ENCODE data around the gene PPP1CA. TPM values are rescaled to one million over a fixed set of nuclear protein-coding genes. Genes with fewer than 3 reads are reported as not detected.

Gene PPP1CA
- total RNA-seq: 144 TPM
- long read RNA-seq, transcript PPP1CA-203 (7 exons, 1,476 nt): major isoform, 319 of 371 reads
- long read RNA-seq, transcript PPP1CA-202 (6 exons, 1,054 nt): minor isoform, 12 of 371 reads
- long read RNA-seq, transcript PPP1CA-204 (6 exons, 1,677 nt): minor isoform, 10 of 371 reads
- long read RNA-seq, partial matches to known transcripts: 6 of 371 reads
- long read RNA-seq, other reads (novel, unspliced or antisense): 20 of 371 reads

- DNase-seq (peak; percentile 93), ATAC-seq (peak; percentile 93 to 94)
- Histone ChIP-seq H3K4me1 (peaks cover 50% of the 10 kb centered on the region), H3K36me3 (peaks cover 40% of the 10 kb centered on the region), H3K4me3 (peak within 1 kb of the TSS; percentile 98), H3K27me3 (ENCODE audit: low read depth) (no peaks in the 10 kb centered on the region), H3K9me3 (no peaks in the 10 kb centered on the region), H3K27ac (peak within 1 kb of the TSS; percentile 94)
- intact Hi-C loops (cut with DNase I): no loop called here
- peak; percentile 35 for TF ChIP-seq CTCF (IDR thresholded peaks at IDR 0.05)
Measured at GRCh38 chr11:67401495-67402191, at the start of gene PPP1CA. TSS of gene PPP1CA (minus strand) at chr11:67401858. CDS start at chr11:67401782, 76 bp downstream.

DNA sequence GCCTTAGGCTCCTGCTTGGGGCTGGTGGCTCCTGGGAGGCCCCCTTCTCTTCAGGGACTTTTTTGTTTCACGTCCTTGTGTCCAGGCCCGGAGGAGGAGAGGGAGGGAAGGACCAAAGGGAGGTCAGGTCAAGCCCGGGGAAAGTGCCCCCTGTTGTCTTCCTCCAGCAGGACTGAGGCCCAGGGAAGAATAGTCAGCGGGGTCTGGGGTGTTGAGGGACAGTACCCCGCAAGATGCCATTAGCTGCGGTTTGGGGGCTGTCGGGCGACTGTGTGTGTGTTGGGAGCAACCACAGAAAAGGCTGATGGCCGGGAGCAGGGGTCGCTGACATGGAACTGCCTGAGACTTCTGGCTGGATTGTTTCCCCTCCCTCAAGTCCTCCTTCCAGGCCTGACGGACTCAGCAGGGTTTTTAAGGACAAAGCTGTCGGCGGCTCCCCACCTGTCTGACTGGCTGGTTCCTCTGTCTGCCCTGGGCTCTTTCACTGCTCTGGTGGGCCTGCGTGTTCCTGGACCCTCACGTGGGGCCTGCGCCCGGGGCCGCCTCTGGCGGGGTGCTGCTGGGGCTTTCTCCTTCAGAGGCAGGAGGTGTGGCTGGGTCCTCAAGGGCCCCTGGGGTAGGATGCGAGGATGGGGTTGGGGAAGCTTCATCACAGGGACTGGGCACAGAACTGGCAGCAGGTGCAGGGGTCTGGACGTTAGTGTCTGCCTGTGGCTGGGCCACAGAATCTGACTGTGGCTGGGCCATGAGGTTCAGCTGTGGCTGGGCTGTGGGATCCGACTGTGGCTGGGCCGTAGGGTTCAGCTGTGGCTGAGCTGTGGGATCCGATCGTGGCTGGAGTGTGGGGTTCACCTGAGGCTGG is 49.4 kb upstream of the PPP1CA start:
- ATAC-seq: no peak
- no peak for DNase-seq

GRCh38 chr11:67449116-67449844 is 47.6 kb upstream of the PPP1CA start:
- TF ChIP-seq CTCF (IDR thresholded peaks at IDR 0.05): no peak
- no peak overlapping the region for H3K4me3 ChIP-seq
- H3K27me3 ChIP-seq (ENCODE audit: low read depth): no peaks in the 10 kb centered on the region
- H3K36me3 ChIP-seq: no peaks in the 10 kb centered on the region
- no peak for DNase-seq
- ATAC-seq: peak; percentile 14 to 15
- no peaks in the 10 kb centered on the region for H3K9me3 ChIP-seq
- intact Hi-C loops (cut with DNase I): no loop called here
- no peak overlapping the region for H3K27ac ChIP-seq
- peaks cover 21% of the 10 kb centered on the region for H3K4me1 ChIP-seq

More for the DNA sequence above, 49.4 kb upstream of the PPP1CA start:
- Histone ChIP-seq H3K36me3 (no peaks in the 10 kb centered on the region), H3K4me3 (no peak overlapping the region), H3K4me1 (peaks cover 12% of the 10 kb centered on the region), H3K9me3 (no peaks in the 10 kb centered on the region), H3K27me3 (ENCODE audit: low read depth) (no peaks in the 10 kb centered on the region), H3K27ac (no peak overlapping the region)
- TF ChIP-seq CTCF (IDR thresholded peaks at IDR 0.05): no peak
- intact Hi-C loops (cut with DNase I): no loop called here

GRCh38 chr11:67448220-67448609 is 46.6 kb upstream of the PPP1CA start:
- no peak for ATAC-seq
- Histone ChIP-seq H3K27me3 (ENCODE audit: low read depth) (no peaks in the 10 kb centered on the region), H3K36me3 (no peaks in the 10 kb centered on the region), H3K27ac (no peak overlapping the region), H3K4me1 (peaks cover 23% of the 10 kb centered on the region), H3K4me3 (no peak overlapping the region), H3K9me3 (no peaks in the 10 kb centered on the region)
- no peak for TF ChIP-seq CTCF (IDR thresholded peaks at IDR 0.05)
- intact Hi-C loops (cut with DNase I): no loop called here
- no peak for DNase-seq

- Histone ChIP-seq H3K4me1 (peaks cover 39% of the 10 kb centered on the region), H3K4me3 (no peak overlapping the region), H3K27ac (no peak overlapping the region), H3K9me3 (no peaks in the 10 kb centered on the region), H3K36me3 (peaks cover 19% of the 10 kb centered on the region), H3K27me3 (ENCODE audit: low read depth) (no peaks in the 10 kb centered on the region)
- DNase-seq (no peak), ATAC-seq (no peak)
- intact Hi-C loops (cut with DNase I): no loop called here
- no peak for TF ChIP-seq CTCF (IDR thresholded peaks at IDR 0.05)
Measured at GRCh38 chr11:67445515-67445914, 43.9 kb upstream of the PPP1CA start.

Measured in lower lobe of right lung (tissue), 2 donors.